Panc1 (cell line): ENCODE results near the gene AP5B1. TPM values are rescaled to one million over a fixed set of nuclear protein-coding genes. Genes with fewer than 3 reads are reported as not detected.

Experiments used
- ATAC-seq: fragments of 200-7000 bp; cut with Tn5 transposase; 2 replicates; pipeline ENCODE4 v1.9.1; 2020; ENCODE audit warnings: mild to moderate bottlenecking, moderate library complexity
- BruUV-seq: library from RNA; stranded (reverse); fragments of 400-500 nt; replicated peaks from 2 replicates; lab custom pipeline; 2021; lab: Mats Ljungman, UMichigan
- CTCF ChIA-PET: fragments of 300-600 bp; sonication (Branson Sonifier 250); formaldehyde crosslinking; loops from one replicate; lab custom pipeline; 2022; ENCODE audit warnings: antibody characterized with exemption; lab: Charles Lee
- POLR2A ChIA-PET: fragments of 300-600 bp; sonication (Branson Sonifier 250); formaldehyde crosslinking; loops from one replicate; lab custom pipeline; 2022; ENCODE audit warnings: antibody characterized with exemption; lab: Charles Lee
- DNase-seq: peaks from one replicate; pipeline ENCODE4 v3.0.0-alpha.2; 2010; ENCODE audit warnings: low read depth, low spot score
- H3K27ac ChIP-seq: 2 replicates; pipeline ENCODE4 v1.5.1; 2011; ENCODE audit warnings: mild to moderate bottlenecking, low read length, inconsistent platforms
- H3K27me3 ChIP-seq: fragments of 200-500 bp; sonication (Bioruptor generic); 2 replicates; pipeline ENCODE4 v1.6.0; 2014; ENCODE audit warnings: low read length, inconsistent platforms; ENCODE audit not compliant: control insufficient read depth, insufficient read depth
- H3K36me3 ChIP-seq: fragments of 200-500 bp; sonication (Bioruptor generic); 2 replicates; pipeline ENCODE4 v1.5.1; 2014; ENCODE audit warnings: inconsistent platforms, mild to moderate bottlenecking, low read length, moderate library complexity; ENCODE audit not compliant: control insufficient read depth, insufficient read depth
- H3K4me1 ChIP-seq: 2 replicates; pipeline ENCODE4 v1.5.1; 2011; ENCODE audit warnings: inconsistent platforms, mild to moderate bottlenecking, low read length, moderate library complexity; ENCODE audit not compliant: control insufficient read depth, insufficient read depth
- H3K4me3 ChIP-seq, 2 experiments: 2 replicates each; pipeline ENCODE4 v1.5.1; 2011 to 2012; ENCODE audit warnings: low read depth in 2 of 2, low read length in 2 of 2, mild to moderate bottlenecking in 2 of 2, inconsistent platforms in 1 of 2, moderate library complexity in 1 of 2
- H3K9me3 ChIP-seq: fragments of 200-500 bp; sonication (Bioruptor generic); 2 replicates; pipeline ENCODE4 v1.5.1; 2014; ENCODE audit warnings: low read depth, mild to moderate bottlenecking, inconsistent platforms, low read length, moderate library complexity; ENCODE audit not compliant: control insufficient read depth, insufficient read depth
- POLR2AphosphoS5 ChIP-seq: IDR thresholded peaks from 2 replicates; pipeline ENCODE4 v1.6.1; 2012; ENCODE audit warnings: mild to moderate bottlenecking, low read depth, low read length, moderate library complexity
- SIN3A ChIP-seq: IDR thresholded peaks from 2 replicates; pipeline ENCODE4 v1.6.1; 2012; ENCODE audit warnings: low read depth, mild to moderate bottlenecking, low read length, moderate library complexity, borderline replicate concordance; ENCODE audit not compliant: insufficient read depth
- TCF7L2 ChIP-seq: IDR thresholded peaks from 2 replicates; pipeline ENCODE4 v1.6.1; 2011; ENCODE audit warnings: mild to moderate bottlenecking, low read depth, low read length, inconsistent platforms
- in situ Hi-C: cut with HindIII; loops from 2 replicates; pipeline ENCODE4 v1.10.0; 2016; ENCODE audit warnings: low sequenced_read_pairs, low pct_unique_long_range_greater_than_20kb
- intact Hi-C: fragments of 100-400 bp; cut with micrococcal nuclease; formaldehyde crosslinking; loops from one replicate; pipeline ENCODE4 v1.10.0; 2022; ENCODE audit not compliant: unreplicated experiment
- total RNA-seq: library from RNA; stranded (reverse); gene quantifications from one replicate; pipeline ENCODE4 v1.2.1, GENCODE V29; 2021; ENCODE audit not compliant: unreplicated experiment
- TF ChIP-seq, protein P1 (sequence below): fragments of 450-650 bp; IDR thresholded peaks from 2 replicates; pipeline ENCODE4 v1.5.1; 2017; ENCODE audit warnings: mild to moderate bottlenecking
- TF ChIP-seq, protein P2 (sequence below), 2 experiments: IDR thresholded peaks; 2 replicates each; pipeline ENCODE4 v1.6.1; 2011 to 2012; ENCODE audit warnings: low read depth in 2 of 2, control low read depth in 1 of 2, low read length in 1 of 2, mild to moderate bottlenecking in 1 of 2, moderate library complexity in 1 of 2; ENCODE audit not compliant: insufficient read depth in 1 of 2

AP5B1 gene
- total RNA-seq, 1 experiment from 2014 or later, result 35.0 TPM

DNA sequence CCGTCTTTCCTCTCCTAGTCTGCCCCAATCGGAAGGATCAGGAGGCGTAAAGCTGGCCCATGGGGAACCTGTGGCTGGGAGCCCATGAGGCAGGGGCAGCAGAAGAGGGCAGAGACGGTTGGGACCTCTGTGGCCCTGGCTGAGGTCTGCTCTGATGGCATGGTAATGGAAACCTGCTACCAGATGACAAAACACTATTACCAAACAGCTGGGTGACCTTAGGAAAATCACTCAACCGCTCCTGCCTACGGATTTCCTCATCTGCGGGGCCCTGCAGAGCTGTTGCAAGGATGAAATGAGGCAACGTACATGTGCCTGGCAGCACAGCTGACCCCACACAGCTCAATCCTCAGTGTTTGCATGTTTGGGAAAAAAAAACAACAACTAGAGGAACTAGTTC is 4.6 kb downstream of the AP5B1 start:
- DNase-seq, result no peak
- Histone ChIP-seq H3K4me1 (peaks cover 10% of the 10 kb centered on the region), H3K36me3 (peaks cover 3% of the 10 kb centered on the region; the same call in 1 of the 2 replicates), H3K4me3 (no peak overlapping the region), H3K27me3 (no peaks in the 10 kb centered on the region), H3K27ac (no peak overlapping the region), H3K9me3 (no peaks in the 10 kb centered on the region)
- intact Hi-C loops (no loop called here), in situ Hi-C loops (no loop called here)
- no TSS peak for BruUV-seq
- CTCF ChIA-PET, result interaction anchor here (0.7 kb wide), 1 partner anchor 14 kb away, joined by 3 read pairs; no protein-coding TSS in a partner anchor
- TF ChIP-seq TCF7L2, result no peak
- no peak for TF ChIP-seq POLR2AphosphoS5
- TF ChIP-seq SIN3A, result no peak
- TF ChIP-seq, protein P1, sequence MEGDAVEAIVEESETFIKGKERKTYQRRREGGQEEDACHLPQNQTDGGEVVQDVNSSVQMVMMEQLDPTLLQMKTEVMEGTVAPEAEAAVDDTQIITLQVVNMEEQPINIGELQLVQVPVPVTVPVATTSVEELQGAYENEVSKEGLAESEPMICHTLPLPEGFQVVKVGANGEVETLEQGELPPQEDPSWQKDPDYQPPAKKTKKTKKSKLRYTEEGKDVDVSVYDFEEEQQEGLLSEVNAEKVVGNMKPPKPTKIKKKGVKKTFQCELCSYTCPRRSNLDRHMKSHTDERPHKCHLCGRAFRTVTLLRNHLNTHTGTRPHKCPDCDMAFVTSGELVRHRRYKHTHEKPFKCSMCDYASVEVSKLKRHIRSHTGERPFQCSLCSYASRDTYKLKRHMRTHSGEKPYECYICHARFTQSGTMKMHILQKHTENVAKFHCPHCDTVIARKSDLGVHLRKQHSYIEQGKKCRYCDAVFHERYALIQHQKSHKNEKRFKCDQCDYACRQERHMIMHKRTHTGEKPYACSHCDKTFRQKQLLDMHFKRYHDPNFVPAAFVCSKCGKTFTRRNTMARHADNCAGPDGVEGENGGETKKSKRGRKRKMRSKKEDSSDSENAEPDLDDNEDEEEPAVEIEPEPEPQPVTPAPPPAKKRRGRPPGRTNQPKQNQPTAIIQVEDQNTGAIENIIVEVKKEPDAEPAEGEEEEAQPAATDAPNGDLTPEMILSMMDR, result no peak
- TF ChIP-seq, protein P2, sequence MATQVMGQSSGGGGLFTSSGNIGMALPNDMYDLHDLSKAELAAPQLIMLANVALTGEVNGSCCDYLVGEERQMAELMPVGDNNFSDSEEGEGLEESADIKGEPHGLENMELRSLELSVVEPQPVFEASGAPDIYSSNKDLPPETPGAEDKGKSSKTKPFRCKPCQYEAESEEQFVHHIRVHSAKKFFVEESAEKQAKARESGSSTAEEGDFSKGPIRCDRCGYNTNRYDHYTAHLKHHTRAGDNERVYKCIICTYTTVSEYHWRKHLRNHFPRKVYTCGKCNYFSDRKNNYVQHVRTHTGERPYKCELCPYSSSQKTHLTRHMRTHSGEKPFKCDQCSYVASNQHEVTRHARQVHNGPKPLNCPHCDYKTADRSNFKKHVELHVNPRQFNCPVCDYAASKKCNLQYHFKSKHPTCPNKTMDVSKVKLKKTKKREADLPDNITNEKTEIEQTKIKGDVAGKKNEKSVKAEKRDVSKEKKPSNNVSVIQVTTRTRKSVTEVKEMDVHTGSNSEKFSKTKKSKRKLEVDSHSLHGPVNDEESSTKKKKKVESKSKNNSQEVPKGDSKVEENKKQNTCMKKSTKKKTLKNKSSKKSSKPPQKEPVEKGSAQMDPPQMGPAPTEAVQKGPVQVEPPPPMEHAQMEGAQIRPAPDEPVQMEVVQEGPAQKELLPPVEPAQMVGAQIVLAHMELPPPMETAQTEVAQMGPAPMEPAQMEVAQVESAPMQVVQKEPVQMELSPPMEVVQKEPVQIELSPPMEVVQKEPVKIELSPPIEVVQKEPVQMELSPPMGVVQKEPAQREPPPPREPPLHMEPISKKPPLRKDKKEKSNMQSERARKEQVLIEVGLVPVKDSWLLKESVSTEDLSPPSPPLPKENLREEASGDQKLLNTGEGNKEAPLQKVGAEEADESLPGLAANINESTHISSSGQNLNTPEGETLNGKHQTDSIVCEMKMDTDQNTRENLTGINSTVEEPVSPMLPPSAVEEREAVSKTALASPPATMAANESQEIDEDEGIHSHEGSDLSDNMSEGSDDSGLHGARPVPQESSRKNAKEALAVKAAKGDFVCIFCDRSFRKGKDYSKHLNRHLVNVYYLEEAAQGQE (IDR thresholded peaks at IDR 0.05; ENCODE audit: insufficient read depth in 1 of 2, low read depth in 2 of 2, low read length in 1 of 2), result no peak
- no peak for ATAC-seq
- POLR2A ChIA-PET, result no interaction called here

DNA sequence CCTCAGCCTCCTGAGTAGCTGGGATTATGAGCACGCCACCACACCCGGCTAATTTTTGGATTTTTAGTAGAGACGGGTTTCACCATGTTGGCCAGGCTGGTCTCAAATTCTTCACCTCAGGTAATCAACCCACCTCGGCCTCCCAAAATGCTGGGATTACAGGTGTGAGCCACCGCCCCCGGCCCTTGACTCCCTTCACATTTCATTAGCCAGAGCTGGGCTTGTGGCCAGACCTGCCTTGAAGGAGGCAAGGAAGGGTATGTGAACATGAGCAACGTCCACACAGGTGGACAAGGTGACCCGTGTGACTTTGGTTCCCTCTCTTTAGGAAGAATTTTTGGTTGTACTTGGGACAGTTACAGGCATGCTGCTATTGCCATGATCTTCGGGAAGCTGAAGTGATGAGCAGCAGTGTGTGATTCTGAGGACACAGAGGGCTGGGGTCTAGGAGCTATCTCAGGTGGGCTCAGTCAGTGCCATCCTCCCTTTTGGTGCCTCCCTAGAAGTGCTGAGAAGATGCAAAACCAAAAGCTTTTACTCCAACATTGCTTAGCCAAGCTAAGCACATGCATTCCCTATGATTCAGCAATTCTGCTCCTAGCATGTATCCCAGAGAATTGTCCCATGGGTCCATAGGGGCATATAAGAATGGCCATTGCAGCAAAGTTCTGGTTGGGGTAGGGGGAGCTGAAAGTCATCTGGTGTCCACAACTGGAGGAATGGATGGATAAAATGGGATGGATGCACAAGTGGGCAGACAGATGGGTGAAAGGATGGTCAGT is 6.1 kb downstream of the AP5B1 start:
- in situ Hi-C loops (no loop called here), intact Hi-C loops (no loop called here)
- ATAC-seq (no peak), DNase-seq (no peak)
- H3K4me1 ChIP-seq, result peaks cover 9% of the 10 kb centered on the region
- H3K27me3 ChIP-seq, result no peaks in the 10 kb centered on the region
- BruUV-seq, result TSS peak; percentile 19
- H3K4me3 ChIP-seq, result no peak overlapping the region
- ChIA-PET CTCF (interaction anchor here (0.8 kb wide), 1 partner anchor 59 kb away, joined by 3 read pairs; no protein-coding TSS in a partner anchor), POLR2A (no interaction called here)
- TF ChIP-seq POLR2AphosphoS5, result no peak
- TF ChIP-seq TCF7L2, result no peak
- TF ChIP-seq, protein P1, result no peak
- TF ChIP-seq, protein P2 (IDR thresholded peaks at IDR 0.05; ENCODE audit: insufficient read depth in 1 of 2, low read depth in 2 of 2, low read length in 1 of 2), result no peak
- TF ChIP-seq SIN3A, result no peak
- H3K36me3 ChIP-seq, result peaks cover 3% of the 10 kb centered on the region; the same call in 1 of the 2 replicates
- no peak overlapping the region for H3K27ac ChIP-seq
- H3K9me3 ChIP-seq, result no peaks in the 10 kb centered on the region
